Suprapubic skin (tissue), 4 donors: ENCODE data around the gene SYNPO2.

Experiments used
- CTCF ChIP-seq, 2 donors: fragments of 200-600 bp in 1 of 2; fragments of 450-650 bp in 1 of 2; sonication (generic) in 1 of 2; IDR thresholded peaks; one replicate each; pipeline ENCODE4 v1.5.1; 2016 to 2019; ENCODE audit warnings: antibody characterized with exemption in 2 of 2, mild to moderate bottlenecking in 1 of 2, moderate library complexity in 1 of 2
- EP300 ChIP-seq: sonication (generic); formaldehyde crosslinking; IDR thresholded peaks from one replicate; pipeline ENCODE4 v1.6.1; 2017; ENCODE audit warnings: antibody characterized with exemption
- POLR2A ChIP-seq, 2 donors: fragments of 450-650 bp; IDR thresholded peaks; one replicate each; pipeline ENCODE4 v1.6.1; 2017; ENCODE audit warnings: antibody characterized with exemption in 2 of 2, mild to moderate bottlenecking in 2 of 2, moderate library complexity in 2 of 2
- POLR2AphosphoS5 ChIP-seq, 3 donors: sonication (generic); formaldehyde crosslinking; IDR thresholded peaks; one replicate each; pipeline ENCODE4 v1.6.1; 2017; ENCODE audit warnings: antibody characterized with exemption in 3 of 3

- TF ChIP-seq CTCF (IDR thresholded peaks at IDR 0.05) (no peak), POLR2A (IDR thresholded peaks at IDR 0.05) (no peak), POLR2AphosphoS5 (IDR thresholded peaks at IDR 0.05) (no peak), EP300 (no peak)
These were observed 199.0 kb downstream of the SYNPO2 start for GRCh38 chr4:119087656-119088055.
